Left lung (tissue), 10 donors: ENCODE data around the gene ATF6. TPM values are rescaled to one million over a fixed set of nuclear protein-coding genes. Genes with fewer than 3 reads are reported as not detected.

Source experiments
- ATAC-seq: fragments of 200-7000 bp; cut with Tn5 transposase; one replicate; pipeline ENCODE4 v1.9.1; 2020; ENCODE audit warnings: moderate library complexity
- DNase-seq, 4 donors: peaks; one replicate each; pipeline ENCODE4 v3.0.0-alpha.2; 2013 to 2020
- H3K27ac ChIP-seq, 2 donors: fragments of 200-600 bp; sonication (generic) in 1 of 2; one replicate each; pipeline versions ENCODE4 v1.5.0 to v1.8.0; 2020 to 2021
- H3K27me3 ChIP-seq, 2 donors: fragments of 200-600 bp; sonication (generic) in 1 of 2; one replicate each; pipeline versions ENCODE4 v1.5.0 to v1.8.0; 2020 to 2021
- H3K36me3 ChIP-seq, 2 donors: fragments of 200-600 bp; sonication (generic) in 1 of 2; one replicate each; pipeline versions ENCODE4 v1.5.0 to v1.8.0; 2020 to 2021
- H3K4me1 ChIP-seq, 2 donors: fragments of 200-600 bp; one replicate each; pipeline ENCODE4 v1.8.0; 2021
- H3K4me3 ChIP-seq, 2 donors: fragments of 200-600 bp; sonication (generic) in 1 of 2; one replicate each; pipeline versions ENCODE4 v1.5.0 to v1.8.0; 2020 to 2021; ENCODE audit warnings: mild to moderate bottlenecking in 1 of 2
- H3K9me3 ChIP-seq, 2 donors: fragments of 200-600 bp; sonication (generic) in 1 of 2; one replicate each; pipeline versions ENCODE4 v1.5.0 to v1.8.0; 2020 to 2021
- CTCF ChIP-seq, 2 donors: fragments of 200-600 bp; sonication (generic) in 1 of 2; IDR thresholded peaks; one replicate each; pipeline versions ENCODE4 v1.5.0 to v1.8.0; 2021; ENCODE audit warnings: antibody characterized with exemption in 2 of 2
- intact Hi-C, 2 donors: fragments of 100-400 bp; cut with DNase I; formaldehyde crosslinking; loops; one replicate each; pipeline versions ENCODE4 v1.11.2 to v1.14.2; 2022
- polyA plus RNA-seq, 6 donors: library from polyadenylated mRNA; unstranded; fragments of 120-200 nt; gene quantifications; one replicate each; pipeline ENCODE4 v1.2.1, GENCODE V29; 2013; ENCODE audit not compliant: insufficient read length in 6 of 6
- total RNA-seq, 2 donors: library from RNA; stranded (reverse); fragmentation: NEBNext Ultra II Directional; extraction: Animal tissue kit (Norgen Biotek cat#: 25700); gene quantifications; one replicate each; pipeline ENCODE4 v1.2.1, GENCODE V29; 2021
- donor health status: DM: no; HTN: yes; CAD: no.
- donor health status: DM: no; HTN: no; CAD: no.

Gene ATF6
- total and polyA plus RNA-seq, 8 donors, result 26.3 to 32.6 (median 29.5) TPM

GRCh38 chr1:161730050-161730564, 36.0 kb upstream of the ATF6 start:
- Histone ChIP-seq H3K27me3 (peaks cover 0 to 50% of the 10 kb centered on the region in 2 donors), H3K4me3 (no peak overlapping the region), H3K4me1 (peaks cover 0 to 26% of the 10 kb centered on the region in 2 donors), H3K9me3 (no peaks in the 10 kb centered on the region), H3K36me3 (no peaks in the 10 kb centered on the region), H3K27ac (no peak overlapping the region)
- no peak for TF ChIP-seq CTCF (IDR thresholded peaks at IDR 0.05)
- no peak for DNase-seq
- intact Hi-C loops, result no loop called here
- no peak for ATAC-seq

GRCh38 chr1:161731241-161731640, 34.9 kb upstream of the ATF6 start:
- Histone ChIP-seq H3K27me3 (peaks cover 0 to 39% of the 10 kb centered on the region in 2 donors), H3K27ac (no peak overlapping the region), H3K36me3 (no peaks in the 10 kb centered on the region), H3K4me1 (peaks cover 0 to 15% of the 10 kb centered on the region in 2 donors), H3K9me3 (no peaks in the 10 kb centered on the region), H3K4me3 (no peak overlapping the region)
- intact Hi-C loops, result no loop called here
- DNase-seq, result no peak
- no peak for ATAC-seq
- TF ChIP-seq CTCF (IDR thresholded peaks at IDR 0.05), result no peak

- H3K9me3 ChIP-seq, result no peaks in the 10 kb centered on the region
- no peak overlapping the region for H3K4me3 ChIP-seq
- DNase-seq (no peak), ATAC-seq (no peak)
- no peak overlapping the region for H3K27ac ChIP-seq
- peaks cover 0 to 8% of the 10 kb centered on the region in 2 donors for H3K4me1 ChIP-seq
- no peaks in the 10 kb centered on the region for H3K36me3 ChIP-seq
- intact Hi-C loops, result no loop called here
- peaks cover 0 to 31% of the 10 kb centered on the region in 2 donors for H3K27me3 ChIP-seq
- TF ChIP-seq CTCF (IDR thresholded peaks at IDR 0.05), result no peak
These were observed 34.0 kb upstream of the ATF6 start for GRCh38 chr1:161731981-161732718.

- Histone ChIP-seq H3K9me3 (no peaks in the 10 kb centered on the region), H3K27me3 (peaks cover 0 to 22% of the 10 kb centered on the region in 2 donors), H3K27ac (no peak overlapping the region), H3K4me1 (peaks cover 0 to 6% of the 10 kb centered on the region in 2 donors), H3K36me3 (no peaks in the 10 kb centered on the region), H3K4me3 (no peak overlapping the region)
- ATAC-seq (peak; percentile 61), DNase-seq (no peak)
- intact Hi-C loops, result no loop called here
- no peak for TF ChIP-seq CTCF (IDR thresholded peaks at IDR 0.05)
These were observed 32.6 kb upstream of the ATF6 start for GRCh38 chr1:161733526-161733925.

- H3K4me3 ChIP-seq, result no peak overlapping the region
- H3K9me3 ChIP-seq, result no peaks in the 10 kb centered on the region
- ATAC-seq, result no peak
- H3K4me1 ChIP-seq, result peaks cover 0 to 29% of the 10 kb centered on the region in 2 donors
- TF ChIP-seq CTCF (IDR thresholded peaks at IDR 0.05), result no peak
- intact Hi-C loops, result no loop called here
- DNase-seq, result no peak
- no peak overlapping the region for H3K27ac ChIP-seq
- no peaks in the 10 kb centered on the region for H3K36me3 ChIP-seq
- H3K27me3 ChIP-seq, result peaks cover 0 to 6% of the 10 kb centered on the region in 2 donors
These were observed 30.3 kb upstream of the ATF6 start for GRCh38 chr1:161735837-161736236.
